Upper lobe of right lung (tissue), 1 donor: Measurements from ENCODE around the gene SEZ6. TPM values are rescaled to one million over a fixed set of nuclear protein-coding genes. Genes with fewer than 3 reads are reported as not detected.
A peak's percentile ranks its signal among the peaks of the same experiment; 100 is the strongest.

Experiments
- ATAC-seq: fragments of 200-7000 bp; cut with Tn5 transposase; one replicate; pipeline ENCODE4 v1.9.1; 2020; ENCODE audit warnings: mild to moderate bottlenecking, moderate library complexity
- DNase-seq: peaks from one replicate; pipeline ENCODE4 v3.0.0-alpha.2; 2020
- H3K27ac ChIP-seq: fragments of 200-600 bp; one replicate; pipeline ENCODE4 v1.8.0; 2022
- H3K27me3 ChIP-seq: fragments of 200-600 bp; one replicate; pipeline ENCODE4 v1.8.0; 2022; ENCODE audit warnings: mild to moderate bottlenecking
- H3K36me3 ChIP-seq: fragments of 200-600 bp; one replicate; pipeline ENCODE4 v1.8.0; 2022
- H3K4me1 ChIP-seq: fragments of 200-600 bp; one replicate; pipeline ENCODE4 v1.8.0; 2022
- H3K4me3 ChIP-seq: fragments of 200-600 bp; one replicate; pipeline ENCODE4 v1.8.0; 2022; ENCODE audit warnings: mild to moderate bottlenecking
- H3K9me3 ChIP-seq: fragments of 200-600 bp; one replicate; pipeline ENCODE4 v1.8.0; 2022
- intact Hi-C: fragments of 100-400 bp; cut with DNase I; formaldehyde crosslinking; loops from one replicate; pipeline ENCODE4 v1.11.0; 2022
- long read RNA-seq: library from polyadenylated mRNA; unstranded; transcript quantifications from one replicate; pipeline ENCODE4 v2.0.0, GENCODE V29; 2021
- total RNA-seq: library from RNA; stranded (reverse); fragmentation: NEBNext Ultra II Directional; extraction: Animal tissue kit (Norgen Biotek cat#: 25700); gene quantifications from one replicate; pipeline ENCODE4 v1.2.1, GENCODE V29; 2021
- TF ChIP-seq, protein P1 (sequence below): fragments of 200-600 bp; IDR thresholded peaks from one replicate; pipeline ENCODE4 v1.8.0; 2022; ENCODE audit warnings: antibody characterized with exemption
- donor health status: DM: no; HTN: yes; CAD: no; lungs with severe emphysema.

Gene SEZ6, protein sequence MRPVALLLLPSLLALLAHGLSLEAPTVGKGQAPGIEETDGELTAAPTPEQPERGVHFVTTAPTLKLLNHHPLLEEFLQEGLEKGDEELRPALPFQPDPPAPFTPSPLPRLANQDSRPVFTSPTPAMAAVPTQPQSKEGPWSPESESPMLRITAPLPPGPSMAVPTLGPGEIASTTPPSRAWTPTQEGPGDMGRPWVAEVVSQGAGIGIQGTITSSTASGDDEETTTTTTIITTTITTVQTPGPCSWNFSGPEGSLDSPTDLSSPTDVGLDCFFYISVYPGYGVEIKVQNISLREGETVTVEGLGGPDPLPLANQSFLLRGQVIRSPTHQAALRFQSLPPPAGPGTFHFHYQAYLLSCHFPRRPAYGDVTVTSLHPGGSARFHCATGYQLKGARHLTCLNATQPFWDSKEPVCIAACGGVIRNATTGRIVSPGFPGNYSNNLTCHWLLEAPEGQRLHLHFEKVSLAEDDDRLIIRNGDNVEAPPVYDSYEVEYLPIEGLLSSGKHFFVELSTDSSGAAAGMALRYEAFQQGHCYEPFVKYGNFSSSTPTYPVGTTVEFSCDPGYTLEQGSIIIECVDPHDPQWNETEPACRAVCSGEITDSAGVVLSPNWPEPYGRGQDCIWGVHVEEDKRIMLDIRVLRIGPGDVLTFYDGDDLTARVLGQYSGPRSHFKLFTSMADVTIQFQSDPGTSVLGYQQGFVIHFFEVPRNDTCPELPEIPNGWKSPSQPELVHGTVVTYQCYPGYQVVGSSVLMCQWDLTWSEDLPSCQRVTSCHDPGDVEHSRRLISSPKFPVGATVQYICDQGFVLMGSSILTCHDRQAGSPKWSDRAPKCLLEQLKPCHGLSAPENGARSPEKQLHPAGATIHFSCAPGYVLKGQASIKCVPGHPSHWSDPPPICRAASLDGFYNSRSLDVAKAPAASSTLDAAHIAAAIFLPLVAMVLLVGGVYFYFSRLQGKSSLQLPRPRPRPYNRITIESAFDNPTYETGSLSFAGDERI
- not detected for total RNA-seq
- long read RNA-seq, partial matches to known transcripts: 0 of 3 reads
- long read RNA-seq, other reads (novel, unspliced or antisense): 3 of 3 reads

DNA sequence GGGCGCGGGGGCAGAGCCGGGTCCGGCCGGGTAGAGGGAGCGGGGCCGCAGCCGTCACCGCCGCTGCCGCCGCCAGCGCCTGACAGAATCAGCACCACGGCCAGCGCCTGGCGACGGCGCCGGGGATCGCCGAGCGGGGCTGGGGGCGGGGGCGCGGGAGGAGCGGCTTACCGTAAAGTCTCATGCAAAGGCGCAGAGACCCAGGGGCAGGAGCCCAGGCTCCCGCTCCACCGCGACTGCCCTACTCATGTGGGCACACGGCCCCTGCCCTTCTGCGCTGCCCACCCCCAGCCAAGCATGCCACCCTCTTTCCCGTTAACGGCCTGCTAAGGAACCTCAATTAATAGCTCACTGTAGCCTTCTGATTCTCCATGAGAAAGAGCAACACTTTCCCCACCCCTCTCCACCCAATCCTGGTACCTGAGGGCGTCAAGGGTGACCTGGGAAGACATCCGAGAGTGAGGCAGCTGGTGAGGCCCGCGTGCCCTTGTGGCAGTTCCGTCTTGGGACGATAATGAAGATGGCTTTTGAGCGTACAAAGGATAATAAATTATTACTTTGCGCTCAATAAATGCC, at the start of gene SEZ6:
Gene SEZ6, minus strand, starts transcription at position 98 of the 576 bp plus-strand sequence. CDS start 164 bp downstream, outside the sequence.
- no peaks in the 10 kb centered on the region for H3K9me3 ChIP-seq
- no peak within 1 kb of the TSS for H3K4me3 ChIP-seq
- ATAC-seq (peak; percentile 92), DNase-seq (peak; percentile 88)
- H3K36me3 ChIP-seq: no peaks in the 10 kb centered on the region
- intact Hi-C loops: no loop called here
- H3K27me3 ChIP-seq: peaks cover 51% of the 10 kb centered on the region
- TF ChIP-seq, protein P1, sequence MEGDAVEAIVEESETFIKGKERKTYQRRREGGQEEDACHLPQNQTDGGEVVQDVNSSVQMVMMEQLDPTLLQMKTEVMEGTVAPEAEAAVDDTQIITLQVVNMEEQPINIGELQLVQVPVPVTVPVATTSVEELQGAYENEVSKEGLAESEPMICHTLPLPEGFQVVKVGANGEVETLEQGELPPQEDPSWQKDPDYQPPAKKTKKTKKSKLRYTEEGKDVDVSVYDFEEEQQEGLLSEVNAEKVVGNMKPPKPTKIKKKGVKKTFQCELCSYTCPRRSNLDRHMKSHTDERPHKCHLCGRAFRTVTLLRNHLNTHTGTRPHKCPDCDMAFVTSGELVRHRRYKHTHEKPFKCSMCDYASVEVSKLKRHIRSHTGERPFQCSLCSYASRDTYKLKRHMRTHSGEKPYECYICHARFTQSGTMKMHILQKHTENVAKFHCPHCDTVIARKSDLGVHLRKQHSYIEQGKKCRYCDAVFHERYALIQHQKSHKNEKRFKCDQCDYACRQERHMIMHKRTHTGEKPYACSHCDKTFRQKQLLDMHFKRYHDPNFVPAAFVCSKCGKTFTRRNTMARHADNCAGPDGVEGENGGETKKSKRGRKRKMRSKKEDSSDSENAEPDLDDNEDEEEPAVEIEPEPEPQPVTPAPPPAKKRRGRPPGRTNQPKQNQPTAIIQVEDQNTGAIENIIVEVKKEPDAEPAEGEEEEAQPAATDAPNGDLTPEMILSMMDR: peak; percentile 17
- H3K27ac ChIP-seq: no peak within 1 kb of the TSS
- H3K4me1 ChIP-seq: no peaks in the 10 kb centered on the region

DNA sequence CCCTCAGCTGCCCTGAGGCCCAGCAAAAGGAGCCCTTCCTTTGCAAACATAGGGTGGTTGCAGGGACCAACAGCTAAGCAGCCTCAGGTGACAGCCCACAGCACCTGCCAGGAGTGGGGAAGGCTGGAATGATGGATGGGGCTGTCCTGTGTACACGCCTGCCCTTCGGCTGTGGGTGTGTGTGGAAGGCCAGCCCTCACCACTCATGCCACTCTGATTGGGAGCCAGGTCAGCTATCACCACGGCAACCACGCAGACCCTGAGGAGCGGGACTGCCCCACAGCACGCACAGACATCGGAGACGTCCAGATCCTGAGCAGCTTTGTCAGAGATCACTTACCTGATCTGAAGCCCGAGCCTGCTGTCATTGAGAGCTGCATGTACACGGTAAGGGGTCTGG, 49.0 kb upstream of the SEZ6 start:
- H3K27me3 ChIP-seq: no peaks in the 10 kb centered on the region

DNA sequence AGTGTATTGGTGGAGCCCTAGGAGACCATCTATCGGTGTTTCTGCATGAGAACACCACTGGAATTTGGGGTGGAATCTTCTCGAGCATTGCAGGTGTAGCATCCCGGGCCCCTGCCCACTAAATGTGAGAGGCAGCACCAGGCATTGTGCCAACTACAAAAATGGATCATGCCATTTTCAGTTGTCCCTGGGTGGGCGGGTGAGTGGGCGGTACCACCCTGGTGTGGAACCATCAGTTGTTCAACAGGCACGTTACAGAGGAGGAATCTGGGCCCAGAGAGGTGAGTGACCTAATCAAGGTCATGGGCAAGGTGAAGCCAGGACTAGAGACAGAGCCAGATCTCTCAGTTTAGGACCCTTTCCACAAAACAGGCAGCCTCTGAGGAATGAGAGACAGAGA, 45.9 kb upstream of the SEZ6 start:
- H3K27ac ChIP-seq: no peak overlapping the region
- H3K4me1 ChIP-seq: no peaks in the 10 kb centered on the region
- intact Hi-C loops: no loop called here
- TF ChIP-seq, protein P1: no peak
- DNase-seq: no peak
- no peaks in the 10 kb centered on the region for H3K27me3 ChIP-seq
- no peaks in the 10 kb centered on the region for H3K9me3 ChIP-seq
- no peak for ATAC-seq
- H3K36me3 ChIP-seq: no peaks in the 10 kb centered on the region
- no peak overlapping the region for H3K4me3 ChIP-seq

More for the DNA sequence above, 49.0 kb upstream of the SEZ6 start:
- TF ChIP-seq, protein P1: no peak
- intact Hi-C loops: no loop called here
- DNase-seq: no peak
- Histone ChIP-seq H3K4me1 (no peaks in the 10 kb centered on the region), H3K27ac (no peak overlapping the region), H3K36me3 (no peaks in the 10 kb centered on the region), H3K9me3 (no peaks in the 10 kb centered on the region), H3K4me3 (no peak overlapping the region)
- ATAC-seq: peak; percentile 30

DNA sequence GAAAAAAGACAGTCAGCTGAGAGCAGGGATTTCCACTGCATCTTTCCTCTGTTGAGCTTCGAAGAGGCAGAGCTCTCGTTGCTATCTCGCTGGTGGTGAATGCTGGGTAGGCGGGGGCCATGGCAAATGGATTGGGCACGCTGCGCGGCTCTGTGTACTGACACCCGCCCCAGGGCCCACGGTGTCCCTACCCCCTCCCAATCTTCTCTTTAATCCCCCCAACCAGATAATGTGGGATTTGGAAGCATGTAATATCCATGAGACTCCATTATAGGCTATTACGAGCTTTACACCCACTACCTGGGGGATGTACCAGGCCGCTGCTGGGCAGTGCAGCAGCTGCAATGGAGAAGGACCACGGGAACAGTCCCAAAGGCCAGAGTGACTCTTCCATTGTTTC, 45.4 kb upstream of the SEZ6 start:
- TF ChIP-seq, protein P1: no peak
- no peaks in the 10 kb centered on the region for H3K36me3 ChIP-seq
- no peaks in the 10 kb centered on the region for H3K27me3 ChIP-seq
- ATAC-seq (no peak), DNase-seq (no peak)
- H3K4me1 ChIP-seq: no peaks in the 10 kb centered on the region
- no peak overlapping the region for H3K4me3 ChIP-seq
- no peak overlapping the region for H3K27ac ChIP-seq
- no peaks in the 10 kb centered on the region for H3K9me3 ChIP-seq
- intact Hi-C loops: no loop called here

DNA sequence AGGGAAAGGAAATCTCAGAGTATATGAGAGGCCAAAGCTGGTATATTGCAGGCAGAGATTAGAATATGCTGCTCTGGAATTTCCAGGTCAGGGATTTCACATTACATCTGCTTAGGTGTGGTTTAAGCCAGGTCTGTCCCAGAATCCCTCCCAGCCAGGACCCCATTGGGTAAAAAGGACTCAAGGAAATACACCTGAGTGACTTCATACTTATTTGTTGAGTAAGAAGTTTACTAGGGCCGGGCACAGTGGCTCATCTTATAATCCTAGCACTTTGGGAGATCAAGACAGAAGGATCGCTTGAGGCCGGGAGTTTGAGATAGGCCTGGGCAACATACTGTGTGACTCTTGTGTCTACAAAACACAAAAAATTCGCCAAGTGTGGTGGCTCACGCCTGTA, 44.3 kb upstream of the SEZ6 start:
- TF ChIP-seq, protein P1: no peak
- no peak for DNase-seq
- intact Hi-C loops: no loop called here

More for the DNA sequence above, 44.3 kb upstream of the SEZ6 start:
- ATAC-seq: no peak
- Histone ChIP-seq H3K36me3 (no peaks in the 10 kb centered on the region), H3K9me3 (no peaks in the 10 kb centered on the region), H3K27me3 (no peaks in the 10 kb centered on the region), H3K27ac (no peak overlapping the region), H3K4me3 (no peak overlapping the region), H3K4me1 (no peaks in the 10 kb centered on the region)
